ENCODE measurements around the gene SETBP1. TPM values are rescaled to one million over a fixed set of nuclear protein-coding genes. Genes with fewer than 3 reads are reported as not detected.

SETBP1 gene
- 2.6 and 2.9 TPM in 2 replicates for polyA plus RNA-seq (2011; rRNA removed)
- polyA minus RNA-seq (2011; rRNA and poly(A)+ RNA removed) = 4.7 and 5.9 TPM in 2 replicates

DNA sequence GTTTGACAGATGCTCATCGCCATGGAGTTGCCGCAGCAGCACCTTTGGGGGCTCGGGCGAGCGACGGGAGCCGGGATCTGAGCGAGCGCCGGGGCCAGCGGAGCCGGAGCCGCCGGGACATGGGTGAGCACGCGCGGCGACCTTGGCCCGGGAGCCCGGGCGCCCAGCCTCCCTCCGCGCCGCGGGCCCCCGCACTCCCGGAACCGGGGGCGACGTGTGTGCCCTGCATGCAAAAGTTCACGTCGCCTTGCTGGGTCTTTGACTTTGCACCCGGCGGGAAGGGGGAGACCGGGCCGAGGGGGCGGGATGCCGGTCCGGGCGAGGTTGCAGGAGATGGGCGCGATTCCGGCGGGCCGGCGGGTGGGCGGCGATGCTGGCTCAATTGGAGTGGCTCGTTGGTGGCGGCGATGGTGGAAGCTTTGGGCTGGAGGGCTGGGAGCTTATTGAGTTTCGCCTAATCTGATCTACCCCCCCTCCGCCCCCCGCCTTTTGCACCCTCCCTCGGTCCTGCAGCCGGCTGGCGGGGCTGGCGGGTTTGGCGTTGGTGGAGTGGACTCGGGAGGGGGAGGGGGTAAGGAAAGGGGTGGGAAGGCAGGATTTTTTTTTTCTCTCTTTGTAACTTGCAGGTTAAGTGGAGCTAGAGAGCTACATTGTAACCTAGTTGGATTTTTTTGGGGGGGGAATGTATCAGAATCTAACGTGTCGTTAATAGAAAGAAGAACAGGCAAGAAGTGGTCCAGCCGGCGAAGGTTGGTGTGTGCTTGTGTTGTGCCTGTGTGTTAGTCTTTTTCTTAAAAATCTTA lies at the start of gene SETBP1:
Gene SETBP1 (plus strand): TSS at position 616 of the 803 bp plus-strand sequence. CDS start 20,459 bp downstream, outside the sequence.
- ChIA-PET CTCF (interaction anchor here (1.2 to 1.3 kb wide), 2 partner anchors 370 to 376 kb away, joined by 3 read pairs; no protein-coding TSS in a partner anchor), POLR2A (no interaction called here)
- no peaks in the 10 kb centered on the region for H3K36me3 ChIP-seq (ENCODE audit: control insufficient read depth, insufficient read depth, low read length)
- H3K4me3 ChIP-seq (ENCODE audit: low read depth, low read length) = peak within 1 kb of the TSS; percentile 82
- DNase-seq (ENCODE audit: low read depth) = no peak
- H3K27me3 ChIP-seq (ENCODE audit: control insufficient read depth, insufficient read depth, low read length) = no peaks in the 10 kb centered on the region; the same call in 1 of the 2 replicates
- TF ChIP-seq, protein P1, sequence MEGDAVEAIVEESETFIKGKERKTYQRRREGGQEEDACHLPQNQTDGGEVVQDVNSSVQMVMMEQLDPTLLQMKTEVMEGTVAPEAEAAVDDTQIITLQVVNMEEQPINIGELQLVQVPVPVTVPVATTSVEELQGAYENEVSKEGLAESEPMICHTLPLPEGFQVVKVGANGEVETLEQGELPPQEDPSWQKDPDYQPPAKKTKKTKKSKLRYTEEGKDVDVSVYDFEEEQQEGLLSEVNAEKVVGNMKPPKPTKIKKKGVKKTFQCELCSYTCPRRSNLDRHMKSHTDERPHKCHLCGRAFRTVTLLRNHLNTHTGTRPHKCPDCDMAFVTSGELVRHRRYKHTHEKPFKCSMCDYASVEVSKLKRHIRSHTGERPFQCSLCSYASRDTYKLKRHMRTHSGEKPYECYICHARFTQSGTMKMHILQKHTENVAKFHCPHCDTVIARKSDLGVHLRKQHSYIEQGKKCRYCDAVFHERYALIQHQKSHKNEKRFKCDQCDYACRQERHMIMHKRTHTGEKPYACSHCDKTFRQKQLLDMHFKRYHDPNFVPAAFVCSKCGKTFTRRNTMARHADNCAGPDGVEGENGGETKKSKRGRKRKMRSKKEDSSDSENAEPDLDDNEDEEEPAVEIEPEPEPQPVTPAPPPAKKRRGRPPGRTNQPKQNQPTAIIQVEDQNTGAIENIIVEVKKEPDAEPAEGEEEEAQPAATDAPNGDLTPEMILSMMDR (IDR thresholded peaks at IDR 0.05; ENCODE audit: insufficient read depth, low read depth, low read length) = no peak

DNA sequence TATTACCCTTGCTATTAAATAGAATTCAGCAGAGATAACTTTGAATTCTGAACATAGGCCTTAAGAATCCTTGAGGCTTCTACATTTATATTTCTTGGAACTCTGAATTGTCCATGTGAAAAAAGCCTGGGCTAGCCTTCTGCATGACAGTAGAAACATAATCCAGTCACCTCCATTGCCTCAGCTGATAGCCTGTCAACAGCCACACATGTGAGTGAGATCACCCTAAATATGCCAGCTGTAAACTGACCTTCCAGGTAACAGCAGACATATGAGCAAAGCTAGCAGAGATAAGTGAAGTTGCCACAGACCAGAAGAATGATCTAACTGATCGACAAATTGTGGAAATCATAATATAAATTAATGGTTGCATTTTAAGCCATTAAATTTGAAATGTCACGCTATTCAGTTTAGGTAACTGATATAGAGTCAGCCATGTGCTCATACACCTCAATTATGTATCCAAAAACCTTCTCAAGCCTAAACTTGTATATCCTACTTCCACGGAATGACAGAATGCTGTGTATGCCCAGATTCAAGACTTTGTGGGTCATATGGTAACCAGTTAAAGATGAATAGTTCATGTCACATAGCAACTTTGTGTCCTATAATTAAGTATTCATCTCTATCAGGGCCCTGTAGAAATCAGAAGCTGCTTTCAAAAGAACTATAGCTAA lies 48.1 kb upstream of the SETBP1 start:
- Histone ChIP-seq H3K4me3 (ENCODE audit: low read depth, low read length) (no peak overlapping the region), H3K36me3 (ENCODE audit: control insufficient read depth, insufficient read depth, low read length) (no peaks in the 10 kb centered on the region), H3K27me3 (ENCODE audit: control insufficient read depth, insufficient read depth, low read length) (no peaks in the 10 kb centered on the region)
- POLR2A ChIA-PET = no interaction called here
- TF ChIP-seq, protein P1 (IDR thresholded peaks at IDR 0.05; ENCODE audit: insufficient read depth, low read depth, low read length) = no peak
- CTCF ChIA-PET = interaction anchor here (1.2 kb wide), 1 partner anchor 534 kb away, joined by 5 read pairs; no protein-coding TSS in a partner anchor
- DNase-seq (ENCODE audit: low read depth) = no peak

DNA sequence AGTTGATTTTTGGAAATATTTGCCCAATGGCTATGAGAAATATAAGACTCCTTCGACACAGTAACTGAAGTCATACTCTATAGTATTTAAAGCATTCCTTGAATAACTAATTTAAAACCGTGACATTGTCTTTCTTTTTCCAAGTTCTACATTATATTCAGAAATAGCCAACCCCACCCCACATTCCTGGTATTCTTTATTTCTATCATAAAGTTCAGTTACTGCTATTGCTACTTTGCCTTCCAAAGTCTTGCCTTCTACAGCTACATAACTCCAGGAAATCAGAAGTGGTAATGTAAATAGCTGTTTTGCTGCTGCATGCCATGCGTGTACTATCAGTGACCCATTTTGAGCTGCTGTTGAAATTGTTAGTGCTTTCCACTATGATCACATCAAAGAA lies 45.1 kb upstream of the SETBP1 start:
- Histone ChIP-seq H3K27me3 (ENCODE audit: control insufficient read depth, insufficient read depth, low read length) (no peaks in the 10 kb centered on the region), H3K36me3 (ENCODE audit: control insufficient read depth, insufficient read depth, low read length) (no peaks in the 10 kb centered on the region), H3K4me3 (ENCODE audit: low read depth, low read length) (no peak overlapping the region)
- ChIA-PET CTCF (no interaction called here), POLR2A (interaction anchor here (0.6 to 0.7 kb wide), 2 partner anchors 30 to 34 kb away, joined by 3 read pairs; no protein-coding TSS in a partner anchor)
- TF ChIP-seq, protein P1 (IDR thresholded peaks at IDR 0.05; ENCODE audit: insufficient read depth, low read depth, low read length) = no peak
- DNase-seq (ENCODE audit: low read depth) = no peak

DNA sequence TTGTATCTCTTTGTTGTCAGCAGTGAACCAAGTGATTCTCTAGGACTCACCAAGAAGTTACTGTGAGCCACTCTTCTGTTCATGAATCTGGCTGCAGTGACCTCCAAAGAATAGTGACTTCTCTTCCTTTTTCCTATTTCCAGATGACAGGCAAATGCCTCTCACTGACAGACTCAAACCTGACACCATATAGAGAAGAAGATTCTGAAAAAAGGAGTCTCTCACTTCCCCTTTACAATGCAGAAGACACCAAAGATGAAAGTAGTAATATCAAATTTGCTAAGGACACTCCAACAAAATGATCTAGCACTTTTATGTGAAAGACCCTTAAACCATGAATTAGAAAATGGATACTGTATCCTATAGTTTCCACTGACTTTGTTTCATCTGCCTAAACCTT lies 44.4 kb upstream of the SETBP1 start:
- Histone ChIP-seq H3K36me3 (ENCODE audit: control insufficient read depth, insufficient read depth, low read length) (no peaks in the 10 kb centered on the region), H3K27me3 (ENCODE audit: control insufficient read depth, insufficient read depth, low read length) (no peaks in the 10 kb centered on the region), H3K4me3 (ENCODE audit: low read depth, low read length) (no peak overlapping the region)
- TF ChIP-seq, protein P1 (IDR thresholded peaks at IDR 0.05; ENCODE audit: insufficient read depth, low read depth, low read length) = no peak
- DNase-seq (ENCODE audit: low read depth) = no peak
- ChIA-PET CTCF (interaction anchor here (1.3 kb wide), 1 partner anchor 11 kb away, joined by 4 read pairs; no protein-coding TSS in a partner anchor), POLR2A (interaction anchor here (0.6 to 0.7 kb wide), 2 partner anchors 29 to 34 kb away, joined by 3 read pairs; no protein-coding TSS in a partner anchor)

Data from BJ (cell line).